Measurements from ENCODE around the gene SMIM5.
"Not testable (repeated sequence)": the region's sequence is repeated elsewhere in the genome, so short reads cannot be mapped to it uniquely, and the experiment has no call there.

SMIM5 gene

DNA sequence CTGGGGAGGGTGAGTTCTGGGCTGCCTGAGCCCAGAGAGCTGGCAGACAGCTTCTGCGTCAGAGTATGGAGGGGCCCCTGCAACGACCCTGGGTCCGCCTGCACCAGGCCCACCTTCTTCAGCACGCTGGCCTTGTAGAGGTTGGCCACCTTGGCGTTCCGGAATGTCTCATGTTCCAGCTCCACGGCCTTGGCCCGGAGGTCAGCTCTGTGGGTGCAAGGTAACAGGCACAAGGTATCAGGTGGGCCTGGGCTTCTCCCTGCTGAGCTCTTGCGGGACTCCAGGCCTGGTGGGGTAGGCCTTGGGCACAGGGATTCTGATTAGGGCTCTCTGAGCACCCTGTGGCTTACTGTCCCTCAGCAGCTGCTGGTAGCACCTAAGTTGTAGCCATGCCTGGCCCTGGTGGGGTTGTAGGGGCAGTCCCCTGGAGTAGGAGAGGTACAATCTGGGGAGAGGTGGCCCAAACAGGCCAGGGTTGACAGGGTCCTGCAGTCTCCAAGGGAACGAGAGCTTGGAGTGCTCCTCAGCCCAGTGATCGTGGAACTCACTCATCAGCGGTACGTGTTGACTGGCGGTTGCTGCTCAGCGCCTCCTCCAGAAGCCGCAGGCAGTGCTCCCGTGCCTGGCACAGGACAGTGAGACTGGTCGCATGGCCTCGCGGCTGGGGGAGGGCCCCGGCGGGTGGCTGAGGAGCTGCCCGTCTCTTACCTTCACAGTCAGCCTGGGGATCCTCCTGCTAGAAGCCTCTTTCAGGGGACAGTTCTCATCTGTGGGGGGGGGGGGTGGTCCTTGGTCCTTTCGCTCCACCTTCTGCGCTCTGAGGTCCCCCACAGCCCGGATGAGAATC, 2.9 kb upstream of the SMIM5 start:
- Mint-ChIP-seq H3K4me1 (peaks cover 5% of the 10 kb centered on the region), H3K4me3 (no peak overlapping the region), H3K9me3 (no peaks in the 10 kb centered on the region)

DNA sequence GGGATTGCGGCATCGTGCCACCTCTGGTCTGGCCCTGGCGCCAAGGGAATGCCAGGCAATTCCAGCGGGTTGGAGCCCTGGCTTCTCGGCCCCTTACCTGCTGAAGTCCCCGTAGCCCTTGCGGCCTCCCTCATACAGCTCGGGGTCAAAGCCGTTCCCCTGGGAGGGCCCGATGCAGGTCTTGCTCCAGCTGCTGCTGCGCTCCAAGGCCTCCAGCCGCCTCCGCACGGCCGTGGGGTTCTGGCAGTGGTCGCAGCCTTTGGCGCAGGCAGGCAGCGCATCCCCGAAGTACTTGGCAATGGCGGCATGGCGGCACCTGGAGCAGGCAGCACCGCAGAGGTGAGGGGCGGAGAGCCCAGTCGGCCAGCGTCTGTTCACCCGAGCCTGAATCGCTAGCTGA, 1.9 kb upstream of the SMIM5 start:
- Mint-ChIP-seq H3K4me3 (no peak overlapping the region), H3K27ac (no peak overlapping the region), H3K4me1 (peaks cover 5% of the 10 kb centered on the region), H3K27me3 (no peaks in the 10 kb centered on the region), H3K36me3 (no peaks in the 10 kb centered on the region), H3K9me3 (no peaks in the 10 kb centered on the region)

More for the DNA sequence above, 2.9 kb upstream of the SMIM5 start:
- Mint-ChIP-seq H3K27me3 (no peaks in the 10 kb centered on the region), H3K27ac (no peak overlapping the region), H3K36me3 (no peaks in the 10 kb centered on the region)

DNA sequence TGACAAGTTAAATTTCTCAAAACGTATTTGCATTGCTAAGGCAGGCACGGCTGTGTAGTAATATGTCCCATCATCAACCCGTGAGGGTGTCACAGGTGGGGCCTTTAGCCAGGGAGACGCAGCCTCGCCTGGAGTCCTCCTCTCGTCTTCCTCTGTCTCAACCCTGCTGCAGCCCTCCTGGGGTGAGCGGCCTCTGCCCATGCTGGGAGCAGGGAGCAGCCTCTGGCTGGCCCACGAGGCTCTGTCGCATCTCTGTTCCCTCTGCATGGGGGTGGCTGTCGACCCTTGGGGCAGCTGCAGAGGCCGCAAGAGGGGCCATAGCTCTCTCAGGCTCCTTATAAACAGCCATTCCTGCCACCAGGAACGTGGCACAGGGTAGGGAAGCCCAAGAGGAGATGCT, 806 bp upstream of the SMIM5 start:
- Mint-ChIP-seq H3K27ac (no peak overlapping the region), H3K36me3 (no peaks in the 10 kb centered on the region), H3K4me3 (no peak overlapping the region), H3K9me3 (no peaks in the 10 kb centered on the region), H3K4me1 (peaks cover 5% of the 10 kb centered on the region), H3K27me3 (no peaks in the 10 kb centered on the region)

DNA sequence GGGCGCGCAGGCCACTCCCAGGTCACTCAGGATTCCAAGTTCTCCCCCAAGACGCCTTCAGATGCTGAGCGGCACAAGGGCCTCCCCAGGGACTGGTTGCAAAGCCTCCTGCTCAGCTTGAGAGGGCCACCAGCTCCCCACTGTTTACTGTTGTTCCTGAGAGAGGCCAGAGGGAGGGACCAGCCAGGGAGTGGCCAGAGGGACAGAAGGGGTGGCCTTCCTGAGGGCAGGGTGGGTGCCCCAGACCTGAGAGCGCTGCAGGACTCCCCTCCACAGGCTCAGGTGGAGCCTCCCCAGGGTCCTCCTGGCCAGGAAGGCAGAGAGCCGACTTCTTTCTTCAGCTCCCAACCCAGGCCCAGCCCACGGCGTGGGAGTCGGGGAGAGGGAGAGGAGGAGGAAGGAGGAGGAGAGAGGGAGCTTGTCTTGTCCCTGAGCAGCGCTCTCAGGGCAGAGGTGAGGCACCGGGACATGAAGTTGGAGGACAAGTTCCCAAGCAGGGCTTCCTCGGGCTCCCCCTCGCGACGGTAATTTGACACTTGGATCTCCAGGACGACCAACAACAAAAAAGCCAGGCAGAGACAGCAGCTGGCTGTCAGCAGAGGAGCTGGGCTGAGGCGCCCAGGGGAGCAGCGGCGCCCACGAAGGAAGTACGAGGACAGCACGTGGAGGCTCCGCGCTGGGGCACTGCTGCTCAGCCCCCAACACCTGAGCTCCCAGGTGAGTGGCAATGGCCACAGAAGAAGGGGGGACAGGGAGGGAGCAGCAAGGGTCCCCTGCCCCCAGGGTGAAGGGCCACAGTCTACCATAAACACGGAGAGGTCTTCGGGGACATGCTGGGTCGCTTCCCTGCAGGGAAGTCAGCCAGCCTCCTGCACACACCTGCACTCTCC, 497 bp downstream of the SMIM5 start:
- Mint-ChIP-seq H3K9me3 (no peaks in the 10 kb centered on the region), H3K36me3 (no peaks in the 10 kb centered on the region), H3K4me3 (no peak overlapping the region), H3K27ac (no peak overlapping the region), H3K27me3 (no peaks in the 10 kb centered on the region), H3K4me1 (peaks cover 5% of the 10 kb centered on the region)

DNA sequence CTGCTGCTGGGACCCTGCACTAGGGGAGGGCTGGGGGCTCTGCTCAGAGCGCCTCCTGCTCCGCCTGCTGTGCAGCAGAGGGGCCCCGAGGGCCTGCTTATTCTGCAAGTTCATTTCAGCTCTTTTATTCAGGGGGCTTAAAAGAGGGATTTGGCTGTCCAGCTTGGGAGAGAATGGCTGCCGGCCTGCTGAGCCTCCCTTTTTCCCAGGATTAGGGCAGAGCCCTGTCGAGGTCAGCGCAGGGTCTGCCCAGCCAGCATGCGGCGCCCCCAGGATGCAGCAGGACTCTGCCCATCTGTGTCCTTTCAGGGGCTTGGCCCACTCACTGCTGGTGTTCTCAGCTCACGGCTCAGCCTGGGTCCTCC, 1.1 kb downstream of the SMIM5 start:
- Mint-ChIP-seq H3K27ac (no peak overlapping the region), H3K36me3 (no peaks in the 10 kb centered on the region), H3K9me3 (no peaks in the 10 kb centered on the region), H3K4me1 (peaks cover 5% of the 10 kb centered on the region), H3K4me3 (no peak overlapping the region), H3K27me3 (no peaks in the 10 kb centered on the region)

DNA sequence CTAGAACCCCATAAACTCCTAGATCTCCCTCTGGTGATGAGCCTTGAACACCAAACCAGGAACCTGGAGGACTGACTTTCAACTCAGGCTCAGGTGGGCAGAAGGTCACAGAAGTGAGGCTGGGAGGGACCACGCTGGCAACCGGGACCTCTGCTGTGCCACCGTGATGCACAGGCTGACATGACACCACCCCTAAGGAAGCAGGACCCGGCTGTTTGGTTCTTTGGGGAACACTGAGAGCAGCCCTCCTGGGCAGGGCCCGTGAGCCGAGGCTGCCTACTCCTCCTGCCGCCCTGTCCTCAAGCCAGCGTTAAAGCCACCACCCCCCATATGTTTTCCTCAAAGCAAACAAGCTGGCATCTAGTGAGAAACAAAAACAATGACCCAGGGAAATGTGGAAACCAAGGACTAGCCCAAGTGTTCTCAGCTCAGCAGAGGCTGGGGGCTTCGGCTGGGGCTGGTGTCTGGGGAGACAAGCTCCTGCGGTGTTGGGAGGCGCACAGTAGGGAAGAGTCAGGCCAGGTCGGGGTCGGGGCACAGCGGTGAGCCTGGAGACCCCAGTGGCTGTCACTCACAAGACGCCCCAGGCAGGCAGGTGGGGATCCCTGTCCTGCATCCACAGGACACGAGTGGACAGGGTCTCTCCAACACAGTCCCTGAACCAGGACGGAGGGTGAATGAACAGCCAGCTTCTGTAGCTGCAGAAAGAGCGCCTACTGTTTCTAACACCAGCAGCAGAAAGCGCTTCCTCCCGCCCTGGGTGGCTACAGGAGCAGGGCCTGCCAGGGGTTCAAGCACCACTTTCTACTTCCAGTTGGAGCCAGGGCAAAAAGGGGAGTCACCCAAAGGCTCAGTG, 1.7 kb downstream of the SMIM5 start:
- H3K4me1 Mint-ChIP-seq, result peaks cover 5% of the 10 kb centered on the region
- no peaks in the 10 kb centered on the region for H3K9me3 Mint-ChIP-seq
- H3K27me3 Mint-ChIP-seq, result no peaks in the 10 kb centered on the region
- no peak overlapping the region for H3K27ac Mint-ChIP-seq
- H3K4me3 Mint-ChIP-seq, result no peak overlapping the region
- no peaks in the 10 kb centered on the region for H3K36me3 Mint-ChIP-seq

DNA sequence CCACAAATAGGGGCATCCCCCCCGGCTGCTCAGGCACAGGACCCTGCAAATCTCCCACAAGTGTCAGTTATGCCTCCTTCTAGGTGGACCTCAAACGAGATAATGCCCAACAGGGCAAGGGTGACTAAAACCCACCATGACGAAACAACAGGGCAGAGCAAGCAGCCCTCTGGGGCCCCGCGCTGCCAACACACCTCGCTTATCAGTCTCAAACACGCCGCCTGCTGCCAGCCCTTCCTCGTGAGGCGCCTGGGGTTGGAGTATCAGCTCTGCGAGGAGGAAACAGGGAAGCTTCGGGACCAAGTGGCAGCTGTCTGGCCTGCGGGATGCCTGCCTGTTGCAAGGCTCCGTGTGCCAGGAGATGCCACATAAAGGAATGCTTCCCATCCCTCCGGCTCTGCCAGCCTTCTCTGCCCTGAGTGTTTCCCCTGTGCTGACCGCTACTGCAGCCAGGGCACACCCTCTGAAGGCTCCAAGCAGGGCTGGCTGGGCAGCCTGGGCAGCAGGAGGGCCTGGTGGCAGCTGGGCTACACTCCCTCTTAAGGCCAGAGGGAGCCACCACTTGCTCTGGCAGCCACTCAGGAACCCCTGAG, 2.5 kb downstream of the SMIM5 start:
- Mint-ChIP-seq H3K4me3 (no peak overlapping the region), H3K9me3 (no peaks in the 10 kb centered on the region), H3K36me3 (no peaks in the 10 kb centered on the region), H3K4me1 (peaks cover 5% of the 10 kb centered on the region), H3K27me3 (no peaks in the 10 kb centered on the region), H3K27ac (no peak overlapping the region)

DNA sequence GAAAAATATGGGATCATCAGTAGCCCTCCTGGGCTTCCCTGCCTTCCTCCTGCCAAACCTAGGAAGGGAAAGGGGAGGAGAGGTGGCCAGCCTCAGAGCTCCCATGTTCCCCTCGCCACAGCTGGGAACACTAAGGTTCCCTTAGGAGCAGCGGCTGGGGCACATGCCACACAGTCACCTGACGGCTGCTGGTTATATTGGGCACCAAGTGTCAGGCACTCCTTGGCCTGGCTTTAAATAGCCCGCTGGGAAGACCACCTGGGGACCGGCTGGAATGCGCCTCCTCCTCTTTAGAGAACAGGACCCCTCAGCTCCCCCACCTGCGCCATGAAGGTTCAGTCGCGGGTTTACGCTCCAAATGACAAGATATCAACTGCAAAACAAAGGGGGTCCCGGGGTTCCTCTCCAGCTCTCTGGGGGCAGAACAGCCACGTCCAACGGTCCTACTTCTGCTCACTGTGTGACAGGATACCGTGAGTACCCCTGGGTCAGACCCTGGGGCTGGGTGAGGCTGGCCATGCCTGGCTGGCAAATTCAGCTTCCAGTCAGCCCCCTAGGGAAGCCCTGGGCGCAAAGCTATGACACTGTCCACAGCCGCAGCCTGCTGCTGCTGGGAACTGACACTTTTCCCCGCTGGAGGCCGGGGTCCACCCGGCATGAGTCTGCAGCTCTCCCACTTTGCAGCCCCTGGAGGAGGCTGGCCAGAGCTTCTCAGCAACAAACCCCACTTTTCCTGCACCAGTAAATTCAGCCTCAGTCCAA, 3.3 kb downstream of the SMIM5 start:
- Mint-ChIP-seq H3K36me3 (no peaks in the 10 kb centered on the region), H3K27me3 (no peaks in the 10 kb centered on the region), H3K27ac (no peak overlapping the region), H3K9me3 (no peaks in the 10 kb centered on the region), H3K4me1 (peaks cover 5% of the 10 kb centered on the region), H3K4me3 (no peak overlapping the region)

DNA sequence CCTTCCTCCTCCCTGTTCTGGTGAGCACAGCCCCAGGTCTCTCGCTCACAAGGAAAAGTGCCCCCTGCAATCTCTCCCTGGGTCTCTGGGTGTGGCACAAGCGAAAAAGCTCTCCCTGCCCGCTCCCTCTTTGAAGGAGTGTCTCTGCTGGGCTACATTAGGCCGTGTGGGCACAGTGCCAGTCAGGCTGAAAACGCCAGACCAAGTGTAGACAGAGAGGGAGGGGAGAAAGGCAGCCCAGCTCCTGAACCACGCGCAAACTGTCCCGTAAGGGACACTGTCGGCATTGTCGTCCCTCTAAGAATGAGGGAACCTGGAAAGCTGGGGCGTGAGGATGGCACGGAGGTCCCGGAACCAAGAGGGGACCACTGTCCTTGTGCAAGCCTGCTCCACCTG, 3.9 kb downstream of the SMIM5 start:
- H3K36me3 Mint-ChIP-seq, result no peaks in the 10 kb centered on the region
- H3K4me1 Mint-ChIP-seq, result peaks cover 5% of the 10 kb centered on the region
- H3K4me3 Mint-ChIP-seq, result no peak overlapping the region
- H3K9me3 Mint-ChIP-seq, result no peaks in the 10 kb centered on the region
- H3K27me3 Mint-ChIP-seq, result no peaks in the 10 kb centered on the region
- H3K27ac Mint-ChIP-seq, result no peak overlapping the region

DNA sequence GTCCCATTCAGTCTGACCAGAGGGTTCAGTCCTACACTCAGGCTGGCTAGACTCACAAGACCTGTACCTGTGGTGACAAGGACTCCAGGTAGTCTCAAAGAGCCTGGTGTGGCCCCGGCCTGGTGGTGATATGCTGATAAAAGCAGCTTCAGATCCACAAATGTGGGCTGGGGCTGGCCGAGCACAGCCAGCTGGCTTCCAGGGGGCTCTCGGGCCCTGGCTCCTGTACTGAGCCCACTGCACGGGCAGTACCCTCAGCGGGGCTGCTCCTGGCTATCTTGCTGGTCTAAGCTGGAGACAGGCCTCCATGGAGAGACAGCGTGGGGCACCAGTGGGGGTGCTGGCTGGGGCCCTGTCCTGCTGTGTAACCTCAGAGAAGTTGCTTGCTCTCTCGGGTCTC, 4.3 kb downstream of the SMIM5 start:
- no peaks in the 10 kb centered on the region for H3K27me3 Mint-ChIP-seq
- no peaks in the 10 kb centered on the region for H3K9me3 Mint-ChIP-seq
- no peak overlapping the region for H3K27ac Mint-ChIP-seq
- H3K36me3 Mint-ChIP-seq, result no peaks in the 10 kb centered on the region
- peaks cover 5% of the 10 kb centered on the region for H3K4me1 Mint-ChIP-seq
- no peak overlapping the region for H3K4me3 Mint-ChIP-seq

DNA sequence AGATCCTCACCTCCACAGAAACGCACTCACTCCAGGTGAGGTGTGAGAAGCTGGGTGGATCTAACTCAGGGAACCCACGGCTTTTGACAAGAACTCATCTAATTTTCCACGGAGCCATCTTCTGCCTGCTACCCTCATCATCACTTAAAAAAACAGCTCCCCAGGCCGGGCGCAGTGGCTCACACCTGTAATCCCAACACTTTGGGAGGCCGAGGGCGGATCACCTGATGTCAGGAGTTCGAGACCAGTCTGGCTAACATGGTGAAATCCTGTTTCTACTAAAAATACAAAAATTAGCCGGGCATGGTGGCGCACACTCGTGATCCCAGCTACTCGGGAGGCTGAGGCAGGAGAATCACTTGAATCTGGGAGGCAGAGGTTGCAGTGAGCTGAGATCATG, 4.8 kb downstream of the SMIM5 start:
- not testable (repeated sequence) for H3K4me3 Mint-ChIP-seq, H3K9me3 Mint-ChIP-seq, H3K4me1 Mint-ChIP-seq, H3K36me3 Mint-ChIP-seq, H3K27ac Mint-ChIP-seq, H3K27me3 Mint-ChIP-seq

DNA sequence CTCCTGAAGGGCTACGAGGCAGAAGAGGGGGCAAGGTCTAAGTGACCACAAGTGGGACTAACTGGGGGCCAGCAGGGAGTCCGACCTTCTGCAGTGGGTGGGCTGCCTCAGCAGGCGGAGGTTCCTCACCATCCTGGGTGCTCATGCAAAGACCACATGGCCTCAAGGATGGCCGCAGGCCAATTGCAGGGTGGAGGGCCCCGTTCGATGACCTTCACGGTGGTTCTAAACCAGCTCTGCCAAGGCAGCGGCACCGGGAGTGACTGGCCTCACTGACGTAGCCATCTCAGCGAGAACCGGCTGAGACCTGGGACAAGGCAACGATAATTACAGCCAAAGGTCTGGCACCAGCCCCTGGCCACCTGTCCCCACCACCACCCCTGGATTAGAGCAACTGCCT, 5.7 kb downstream of the SMIM5 start:
- peaks cover 2% of the 10 kb centered on the region for H3K4me1 Mint-ChIP-seq
- H3K36me3 Mint-ChIP-seq, result no peaks in the 10 kb centered on the region
- no peaks in the 10 kb centered on the region for H3K27me3 Mint-ChIP-seq
- H3K4me3 Mint-ChIP-seq, result no peak overlapping the region
- no peaks in the 10 kb centered on the region for H3K9me3 Mint-ChIP-seq
- no peak overlapping the region for H3K27ac Mint-ChIP-seq

DNA sequence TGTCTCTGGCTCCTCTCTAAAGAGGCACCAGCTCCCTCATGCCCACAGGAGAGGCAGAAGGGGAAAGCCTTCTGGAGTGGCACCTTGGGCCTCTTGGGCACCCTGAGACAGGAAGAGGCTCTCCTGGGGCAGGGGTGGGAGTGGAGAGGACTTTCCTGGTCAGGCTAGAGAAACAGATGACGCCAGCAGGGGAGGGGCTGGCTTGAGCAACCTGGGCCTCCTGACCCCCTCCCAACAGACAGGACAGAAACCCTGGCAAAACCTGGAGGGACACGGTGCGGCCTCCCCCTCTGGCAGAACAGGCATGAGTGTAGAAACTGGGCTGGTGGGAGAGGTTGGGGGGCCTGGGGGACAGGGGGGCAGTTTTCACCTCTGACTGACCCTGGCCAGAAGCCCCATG, 6.1 kb downstream of the SMIM5 start:
- H3K4me3 Mint-ChIP-seq, result no peak overlapping the region
- no peaks in the 10 kb centered on the region for H3K4me1 Mint-ChIP-seq
- H3K27me3 Mint-ChIP-seq, result no peaks in the 10 kb centered on the region
- no peaks in the 10 kb centered on the region for H3K36me3 Mint-ChIP-seq
- no peaks in the 10 kb centered on the region for H3K9me3 Mint-ChIP-seq
- H3K27ac Mint-ChIP-seq, result no peak overlapping the region

DNA sequence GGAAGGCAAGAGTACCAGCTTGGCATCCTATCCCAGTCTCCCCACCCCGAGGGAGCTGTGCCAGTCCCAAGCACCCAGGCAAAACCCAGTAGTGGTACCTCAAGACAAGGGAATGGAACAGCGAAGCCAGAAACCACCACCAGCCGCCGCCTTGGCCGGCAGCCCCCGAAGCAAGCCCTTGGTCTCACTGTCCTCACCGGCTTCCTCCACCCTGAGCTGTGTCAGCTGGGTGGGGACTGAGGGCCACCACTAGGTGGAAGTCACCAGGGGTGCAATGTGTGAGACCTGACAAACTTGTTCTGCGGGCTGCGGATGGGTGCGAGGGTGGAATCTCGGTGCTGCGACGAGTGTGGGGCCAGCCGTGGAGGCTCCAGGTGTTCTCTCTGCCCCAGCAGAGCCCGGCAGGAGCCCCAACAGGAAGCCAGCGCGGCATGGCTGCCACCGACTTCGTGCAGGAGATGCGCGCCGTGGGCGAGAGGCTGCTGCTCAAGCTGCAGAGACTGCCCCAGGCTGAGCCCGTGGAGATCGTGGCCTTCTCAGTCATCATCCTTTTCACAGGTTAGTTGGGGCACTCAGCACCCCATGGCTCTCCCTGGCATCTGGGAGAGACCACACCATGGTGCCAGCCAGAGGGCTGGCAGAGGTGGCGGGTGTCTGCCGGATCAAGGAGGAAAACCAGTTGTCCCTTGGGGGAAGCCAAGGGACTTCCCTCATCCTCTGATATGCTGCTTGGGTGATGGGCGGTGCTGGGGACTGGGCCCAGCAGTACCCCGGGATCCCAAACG, 6.7 kb downstream of the SMIM5 start:
- Mint-ChIP-seq H3K36me3 (no peaks in the 10 kb centered on the region), H3K27ac (no peak overlapping the region), H3K4me1 (no peaks in the 10 kb centered on the region), H3K9me3 (no peaks in the 10 kb centered on the region), H3K27me3 (no peaks in the 10 kb centered on the region), H3K4me3 (no peak overlapping the region)

Data from activated naive CD4-positive, alpha-beta T cell treated with anti-CD3 and anti-CD28 coated beads, Interleukin-2, amount 50 U/mL, for 24 hours (primary cell).